ENCODE measurements around the gene AIM2. TPM values are rescaled to one million over a fixed set of nuclear protein-coding genes. Genes with fewer than 3 reads are reported as not detected.

The AIM2 gene
- total and polyA plus RNA-seq, 2 of the 13 experiments (the other 11 are each of a cell fraction or from before 2014, with no cell fraction given): not detected

DNA sequence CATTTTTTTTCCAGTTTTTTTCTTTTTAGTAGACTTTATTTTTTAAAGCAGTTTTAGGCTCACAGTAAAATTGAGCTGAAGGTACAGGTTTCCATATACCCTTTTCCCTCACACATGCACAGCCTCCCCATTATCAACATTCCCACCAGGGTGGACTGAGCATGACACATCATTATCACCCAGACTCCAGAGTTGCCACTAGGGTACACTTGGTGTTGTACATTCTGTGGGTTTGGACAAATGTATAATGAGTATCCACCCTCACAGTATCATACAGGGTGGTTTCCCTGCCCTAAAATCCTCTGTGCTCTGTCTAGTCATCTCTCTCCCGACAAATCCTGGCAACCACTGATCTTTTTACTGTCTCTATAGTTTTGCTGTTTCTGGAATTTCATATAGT is 3.0 kb upstream of the AIM2 start:
- intact Hi-C loops (cut with micrococcal nuclease; ENCODE audit: unreplicated experiment): no loop called here
- BruUV-seq (replicated peaks): no TSS peak

More for the DNA sequence above, 3.0 kb upstream of the AIM2 start:
- WGBS (ENCODE audit: low lambda C conversion rate): 0% methylated on average over 1 of the region's 1 CpG
- Histone ChIP-seq H3K9me3 (ENCODE audit: low read length) (no peaks in the 10 kb centered on the region), H3K4me2 (ENCODE audit: low read depth, low read length) (no peak overlapping the region), H3K4me1 (ENCODE audit: insufficient read depth, low read length) (no peaks in the 10 kb centered on the region), H3K4me3 (replicated peaks in 1 of 3; ENCODE audit: insufficient read depth in 1 of 3, low read depth in 2 of 3, low read length in 3 of 3) (no peak overlapping the region), H2AFZ (ENCODE audit: low read length) (no peak overlapping the region), H3K36me3 (replicated peaks in 1 of 2; ENCODE audit: control insufficient read depth in 1 of 2, insufficient read depth in 2 of 2, low read length in 2 of 2) (no peaks in the 10 kb centered on the region), H3K9ac (ENCODE audit: insufficient read depth, low read depth, low read length) (no peak overlapping the region), H3K27me3 (ENCODE audit: control insufficient read depth in 1 of 2, insufficient read depth in 2 of 2, low read length in 2 of 2) (no peaks in the 10 kb centered on the region; a peak in 1 of 5 replicates), H3K79me2 (ENCODE audit: insufficient read depth, low read length) (no peaks in the 10 kb centered on the region), H4K20me1 (ENCODE audit: insufficient read depth, low read length) (no peaks in the 10 kb centered on the region), H3K27ac (ENCODE audit: extremely low read length, insufficient read depth, low read length) (no peak overlapping the region)
- no peak for DNase-seq (ENCODE audit: low spot score)
- FAIRE-seq: no peak
- no peak for TF ChIP-seq FOXM1 (CRISPR knock-in tag; IDR thresholded peaks at IDR 0.05)
- no peak for TF ChIP-seq SMYD3 (CRISPR knock-in tag; IDR thresholded peaks at IDR 0.05)
- TF ChIP-seq CHCHD3 (CRISPR knock-in tag; IDR thresholded peaks at IDR 0.05): no peak
- TF ChIP-seq, protein P1, sequence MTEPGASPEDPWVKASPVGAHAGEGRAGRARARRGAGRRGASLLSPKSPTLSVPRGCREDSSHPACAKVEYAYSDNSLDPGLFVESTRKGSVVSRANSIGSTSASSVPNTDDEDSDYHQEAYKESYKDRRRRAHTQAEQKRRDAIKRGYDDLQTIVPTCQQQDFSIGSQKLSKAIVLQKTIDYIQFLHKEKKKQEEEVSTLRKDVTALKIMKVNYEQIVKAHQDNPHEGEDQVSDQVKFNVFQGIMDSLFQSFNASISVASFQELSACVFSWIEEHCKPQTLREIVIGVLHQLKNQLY (CRISPR knock-in tag; IDR thresholded peaks at IDR 0.05): no peak
- no peak for TF ChIP-seq RFX5 (IDR thresholded peaks at IDR 0.05; ENCODE audit: low read depth, low read length)
- TF ChIP-seq, protein P2, sequence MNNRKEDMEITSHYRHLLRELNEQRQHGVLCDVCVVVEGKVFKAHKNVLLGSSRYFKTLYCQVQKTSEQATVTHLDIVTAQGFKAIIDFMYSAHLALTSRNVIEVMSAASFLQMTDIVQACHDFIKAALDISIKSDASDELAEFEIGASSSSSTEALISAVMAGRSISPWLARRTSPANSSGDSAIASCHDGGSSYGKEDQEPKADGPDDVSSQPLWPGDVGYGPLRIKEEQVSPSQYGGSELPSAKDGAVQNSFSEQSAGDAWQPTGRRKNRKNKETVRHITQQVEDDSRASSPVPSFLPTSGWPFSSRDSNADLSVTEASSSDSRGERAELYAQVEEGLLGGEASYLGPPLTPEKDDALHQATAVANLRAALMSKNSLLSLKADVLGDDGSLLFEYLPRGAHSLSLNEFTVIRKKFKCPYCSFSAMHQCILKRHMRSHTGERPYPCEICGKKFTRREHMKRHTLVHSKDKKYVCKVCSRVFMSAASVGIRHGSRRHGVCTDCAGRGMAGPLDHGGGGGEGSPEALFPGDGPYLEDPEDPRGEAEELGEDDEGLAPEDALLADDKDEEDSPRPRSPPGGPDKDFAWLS (CRISPR knock-in tag; IDR thresholded peaks at IDR 0.05; ENCODE audit: borderline replicate concordance): no peak
- TF ChIP-seq PRMT3 (CRISPR knock-in tag; IDR thresholded peaks at IDR 0.05; ENCODE audit: borderline replicate concordance, low read depth): no peak
- TF ChIP-seq DMAP1 (CRISPR knock-in tag; IDR thresholded peaks at IDR 0.05): no peak
- no peak for TF ChIP-seq MIER3 (CRISPR knock-in tag; IDR thresholded peaks at IDR 0.05; ENCODE audit: borderline replicate concordance)
- no peak for TF ChIP-seq ZNF383 (CRISPR knock-in tag; IDR thresholded peaks at IDR 0.05; ENCODE audit: borderline replicate concordance)
- in situ Hi-C loops (cut with HindIII; ENCODE audit: extremely low pct_ligation_motif_present, low pct_unique_long_range_greater_than_20kb): no loop called here
- POLR2A ChIA-PET: no interaction called here
- CTCF ChIA-PET (ENCODE audit: low intra/inter-chr PET ratio, low total read pairs): no interaction called here
- ATAC-seq: no peak
